ENCODE data around the gene KLK5. TPM values are rescaled to one million over a fixed set of nuclear protein-coding genes. Genes with fewer than 3 reads are reported as not detected.
A peak's percentile ranks its signal among the peaks of the same experiment; 100 is the strongest.

Gene KLK5
- total and polyA plus RNA-seq, 2 of the 13 experiments (the other 11 are each of a cell fraction or from before 2014, with no cell fraction given), result not detected

- Histone ChIP-seq H3K9me3 (ENCODE audit: low read length) (no peaks in the 10 kb centered on the region), H3K27ac (ENCODE audit: extremely low read length, insufficient read depth, low read length) (no peak overlapping the region), H3K4me1 (ENCODE audit: insufficient read depth, low read length) (no peaks in the 10 kb centered on the region), H3K79me2 (ENCODE audit: insufficient read depth, low read length) (no peaks in the 10 kb centered on the region), H4K20me1 (ENCODE audit: insufficient read depth, low read length) (no peaks in the 10 kb centered on the region), H3K36me3 (replicated peaks in 1 of 2; ENCODE audit: control insufficient read depth in 1 of 2, insufficient read depth in 2 of 2, low read length in 2 of 2) (no peaks in the 10 kb centered on the region), H3K27me3 (ENCODE audit: control insufficient read depth in 1 of 2, insufficient read depth in 2 of 2, low read length in 2 of 2) (peaks cover 1 to 8% of the 10 kb centered on the region in 2 experiments; a peak in 1 of 5 replicates), H3K9ac (ENCODE audit: insufficient read depth, low read depth, low read length) (no peak overlapping the region), H2AFZ (ENCODE audit: low read length) (no peak overlapping the region), H3K4me3 (replicated peaks in 1 of 3; ENCODE audit: insufficient read depth in 1 of 3, low read depth in 2 of 3, low read length in 3 of 3) (no peak overlapping the region), H3K4me2 (ENCODE audit: low read depth, low read length) (no peak overlapping the region)
- TF ChIP-seq NRL (CRISPR knock-in tag; IDR thresholded peaks at IDR 0.05; ENCODE audit: borderline replicate concordance) (no peak), NFYB (CRISPR knock-in tag; IDR thresholded peaks at IDR 0.05) (peak; percentile 33; the same call in 1 of the 2 replicates), USF2 (IDR thresholded peaks at IDR 0.05; ENCODE audit: low read depth, low read length) (peak; percentile 43; the same call in 1 of the 2 replicates), USF2 (CRISPR knock-in tag; IDR thresholded peaks at IDR 0.05; ENCODE audit: borderline replicate concordance) (no peak; the same call in 1 of the 2 replicates)
- 0% methylated on average over 1 of the region's 2 CpGs for WGBS (ENCODE audit: low lambda C conversion rate)
- CTCF ChIA-PET (ENCODE audit: low intra/inter-chr PET ratio, low total read pairs), result no interaction called here
- intact Hi-C loops (cut with micrococcal nuclease; ENCODE audit: unreplicated experiment), result no loop called here
- POLR2A ChIA-PET, result no interaction called here
- FAIRE-seq, result no peak
- in situ Hi-C loops (cut with HindIII; ENCODE audit: extremely low pct_ligation_motif_present, low pct_unique_long_range_greater_than_20kb), result no loop called here
- BruUV-seq (replicated peaks), result no TSS peak
- DNase-seq (ENCODE audit: low spot score), result no peak
- ATAC-seq, result no peak
Observed at GRCh38 chr19:50994129-50994528, 41.3 kb upstream of the KLK5 start.

GRCh38 chr19:50992666-50993035 lies 39.8 kb upstream of the KLK5 start:
- POLR2A ChIA-PET, result no interaction called here
- intact Hi-C loops (cut with micrococcal nuclease; ENCODE audit: unreplicated experiment) (no loop called here), in situ Hi-C loops (cut with HindIII; ENCODE audit: extremely low pct_ligation_motif_present, low pct_unique_long_range_greater_than_20kb) (no loop called here)
- Histone ChIP-seq H3K36me3 (replicated peaks in 1 of 2; ENCODE audit: control insufficient read depth in 1 of 2, insufficient read depth in 2 of 2, low read length in 2 of 2) (no peaks in the 10 kb centered on the region), H3K4me2 (ENCODE audit: low read depth, low read length) (no peak overlapping the region), H3K4me3 (replicated peaks in 1 of 3; ENCODE audit: insufficient read depth in 1 of 3, low read depth in 2 of 3, low read length in 3 of 3) (no peak overlapping the region), H3K9ac (ENCODE audit: insufficient read depth, low read depth, low read length) (no peak overlapping the region), H3K79me2 (ENCODE audit: insufficient read depth, low read length) (no peaks in the 10 kb centered on the region), H3K27ac (ENCODE audit: extremely low read length, insufficient read depth, low read length) (no peak overlapping the region), H2AFZ (ENCODE audit: low read length) (no peak overlapping the region), H3K9me3 (ENCODE audit: low read length) (no peaks in the 10 kb centered on the region), H3K4me1 (ENCODE audit: insufficient read depth, low read length) (no peaks in the 10 kb centered on the region), H3K27me3 (ENCODE audit: control insufficient read depth in 1 of 2, insufficient read depth in 2 of 2, low read length in 2 of 2) (peaks cover 0 to 8% of the 10 kb centered on the region in 2 experiments; a peak in 1 of 5 replicates), H4K20me1 (ENCODE audit: insufficient read depth, low read length) (no peaks in the 10 kb centered on the region)
- 17% methylated on average over 2 of the region's 2 CpGs for WGBS (ENCODE audit: low lambda C conversion rate)
- ATAC-seq (no peak), DNase-seq (ENCODE audit: low spot score) (no peak), FAIRE-seq (no peak)
- no TSS peak for BruUV-seq (replicated peaks)
- CTCF ChIA-PET (ENCODE audit: low intra/inter-chr PET ratio, low total read pairs), result no interaction called here
- TF ChIP-seq KAT7 (CRISPR knock-in tag; IDR thresholded peaks at IDR 0.05; ENCODE audit: borderline replicate concordance), result no peak
- TF ChIP-seq ZNF709 (CRISPR knock-in tag; IDR thresholded peaks at IDR 0.05), result no peak
- TF ChIP-seq BHLHE40 (IDR thresholded peaks at IDR 0.05; ENCODE audit: low read length), result no peak
- TF ChIP-seq MEF2D (CRISPR knock-in tag; IDR thresholded peaks at IDR 0.05), result no peak
- TF ChIP-seq PHB2 (IDR thresholded peaks at IDR 0.05; ENCODE audit: partially characterized antibody), result no peak
- no peak for TF ChIP-seq RCOR2 (CRISPR knock-in tag; IDR thresholded peaks at IDR 0.05)
- no peak for TF ChIP-seq POGZ (CRISPR knock-in tag; IDR thresholded peaks at IDR 0.05)
- TF ChIP-seq ZNF737 (CRISPR knock-in tag; IDR thresholded peaks at IDR 0.05; ENCODE audit: borderline replicate concordance), result no peak
- no peak for TF ChIP-seq ZNF816 (CRISPR knock-in tag; IDR thresholded peaks at IDR 0.05; ENCODE audit: borderline replicate concordance)
- TF ChIP-seq RFX5 (IDR thresholded peaks at IDR 0.05; ENCODE audit: low read depth, low read length), result no peak
- TF ChIP-seq NCOA2 (CRISPR knock-in tag; IDR thresholded peaks at IDR 0.05), result no peak
